Measurements from ENCODE around the gene CD22. TPM values are rescaled to one million over a fixed set of nuclear protein-coding genes. Genes with fewer than 3 reads are reported as not detected.

The CD22 gene
- total and polyA plus RNA-seq, 2 donors (not counting 1 experiment from before 2014, with no cell fraction given): 0.15 to 1.2 TPM

DNA sequence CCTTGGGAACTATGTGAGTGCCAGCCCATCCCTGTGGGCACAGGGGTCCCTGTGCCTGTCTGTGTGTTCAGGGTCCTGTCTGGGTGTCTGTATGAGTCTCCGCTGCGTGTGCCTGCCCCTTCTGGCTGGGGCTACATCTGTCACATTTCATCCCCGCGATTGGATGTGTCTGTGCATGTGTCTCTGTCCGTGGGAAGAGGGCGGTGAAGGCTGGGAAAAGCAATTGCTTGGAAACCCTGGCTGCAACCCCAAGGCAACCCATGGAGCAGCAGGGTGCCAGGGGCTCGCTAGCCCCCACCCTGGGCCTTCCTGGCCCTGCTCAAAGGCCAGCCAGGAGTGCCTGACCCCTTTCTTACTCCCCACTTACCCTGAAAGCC, 35.6 kb upstream of the CD22 start:
- H4K20me1 ChIP-seq (ENCODE audit: control insufficient read depth, extremely low read depth, insufficient read depth, low read length): no peaks in the 10 kb centered on the region
- H3K27me3 ChIP-seq (ENCODE audit: control insufficient read depth, insufficient read depth, low read length): peaks cover 7% of the 10 kb centered on the region
- H3K4me2 ChIP-seq (ENCODE audit: extremely low read depth, insufficient read depth, low read length): no peak overlapping the region
- H3K9me3 ChIP-seq (ENCODE audit: control insufficient read depth, insufficient read depth, low read depth, low read length): no peaks in the 10 kb centered on the region
- H3K79me2 ChIP-seq (ENCODE audit: control insufficient read depth, insufficient read depth, low read length): no peaks in the 10 kb centered on the region
- H3K4me1 ChIP-seq (ENCODE audit: control insufficient read depth, extremely low read depth, insufficient read depth, low read length): no peaks in the 10 kb centered on the region
- no peaks in the 10 kb centered on the region for H3K36me3 ChIP-seq (ENCODE audit: control insufficient read depth, insufficient read depth, low read length)
- H2AFZ ChIP-seq (ENCODE audit: low read length): no peak overlapping the region
- DNase-seq (ENCODE audit: low read depth in 2 of 2): no peak
- no peak overlapping the region for H3K27ac ChIP-seq (ENCODE audit: insufficient read depth, low read length)
- TF ChIP-seq, protein P1, sequence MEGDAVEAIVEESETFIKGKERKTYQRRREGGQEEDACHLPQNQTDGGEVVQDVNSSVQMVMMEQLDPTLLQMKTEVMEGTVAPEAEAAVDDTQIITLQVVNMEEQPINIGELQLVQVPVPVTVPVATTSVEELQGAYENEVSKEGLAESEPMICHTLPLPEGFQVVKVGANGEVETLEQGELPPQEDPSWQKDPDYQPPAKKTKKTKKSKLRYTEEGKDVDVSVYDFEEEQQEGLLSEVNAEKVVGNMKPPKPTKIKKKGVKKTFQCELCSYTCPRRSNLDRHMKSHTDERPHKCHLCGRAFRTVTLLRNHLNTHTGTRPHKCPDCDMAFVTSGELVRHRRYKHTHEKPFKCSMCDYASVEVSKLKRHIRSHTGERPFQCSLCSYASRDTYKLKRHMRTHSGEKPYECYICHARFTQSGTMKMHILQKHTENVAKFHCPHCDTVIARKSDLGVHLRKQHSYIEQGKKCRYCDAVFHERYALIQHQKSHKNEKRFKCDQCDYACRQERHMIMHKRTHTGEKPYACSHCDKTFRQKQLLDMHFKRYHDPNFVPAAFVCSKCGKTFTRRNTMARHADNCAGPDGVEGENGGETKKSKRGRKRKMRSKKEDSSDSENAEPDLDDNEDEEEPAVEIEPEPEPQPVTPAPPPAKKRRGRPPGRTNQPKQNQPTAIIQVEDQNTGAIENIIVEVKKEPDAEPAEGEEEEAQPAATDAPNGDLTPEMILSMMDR (conservative IDR thresholded peaks at IDR 0.05 in 1 of 2, IDR thresholded peaks at IDR 0.05 in 1 of 2; ENCODE audit: low read depth in 1 of 2, low read length in 2 of 2): no peak
- TF ChIP-seq EZH2 (IDR thresholded peaks at IDR 0.05; ENCODE audit: low read length, missing control alignments): peak; percentile 44
- H3K9ac ChIP-seq (ENCODE audit: insufficient read depth, low read length): no peak overlapping the region
- no peak overlapping the region for H3K4me3 ChIP-seq (replicated peaks in 1 of 4; ENCODE audit: control extremely low read depth in 1 of 4, insufficient read depth in 1 of 4, low read depth in 3 of 4, low read length in 4 of 4)

DNA sequence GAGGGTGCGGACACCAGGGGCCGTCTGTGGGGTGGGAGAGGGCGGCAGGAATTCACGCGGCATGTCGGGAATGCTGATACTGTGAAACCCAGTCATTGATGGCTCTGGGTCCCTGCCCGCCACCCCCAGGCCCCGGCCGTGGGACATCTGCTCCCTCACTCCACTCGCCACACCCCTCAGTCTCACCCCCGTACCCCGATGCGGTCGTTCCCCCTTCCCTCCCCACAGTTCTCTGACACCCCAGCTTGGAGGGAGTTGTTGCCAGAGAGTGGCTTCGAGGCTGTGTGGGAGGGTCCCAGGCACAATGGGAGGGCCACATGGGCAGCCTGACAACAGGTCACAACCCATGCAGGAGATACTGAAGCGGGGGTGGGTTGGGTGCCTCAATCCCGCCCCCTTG, 35.2 kb upstream of the CD22 start:
- Histone ChIP-seq H3K79me2 (ENCODE audit: control insufficient read depth, insufficient read depth, low read length) (no peaks in the 10 kb centered on the region), H3K4me2 (ENCODE audit: extremely low read depth, insufficient read depth, low read length) (no peak overlapping the region), H3K4me1 (ENCODE audit: control insufficient read depth, extremely low read depth, insufficient read depth, low read length) (no peaks in the 10 kb centered on the region), H2AFZ (ENCODE audit: low read length) (no peak overlapping the region), H3K27ac (ENCODE audit: insufficient read depth, low read length) (no peak overlapping the region), H3K36me3 (ENCODE audit: control insufficient read depth, insufficient read depth, low read length) (no peaks in the 10 kb centered on the region), H3K9ac (ENCODE audit: insufficient read depth, low read length) (no peak overlapping the region), H3K9me3 (ENCODE audit: control insufficient read depth, insufficient read depth, low read depth, low read length) (no peaks in the 10 kb centered on the region), H3K27me3 (ENCODE audit: control insufficient read depth, insufficient read depth, low read length) (peaks cover 7% of the 10 kb centered on the region), H3K4me3 (replicated peaks in 1 of 4; ENCODE audit: control extremely low read depth in 1 of 4, insufficient read depth in 1 of 4, low read depth in 3 of 4, low read length in 4 of 4) (no peak overlapping the region), H4K20me1 (ENCODE audit: control insufficient read depth, extremely low read depth, insufficient read depth, low read length) (no peaks in the 10 kb centered on the region)
- DNase-seq (ENCODE audit: low read depth in 2 of 2): no peak
- TF ChIP-seq, protein P1 (conservative IDR thresholded peaks at IDR 0.05 in 1 of 2, IDR thresholded peaks at IDR 0.05 in 1 of 2; ENCODE audit: low read depth in 1 of 2, low read length in 2 of 2): no peak
- no peak for TF ChIP-seq EZH2 (IDR thresholded peaks at IDR 0.05; ENCODE audit: low read length, missing control alignments)

DNA sequence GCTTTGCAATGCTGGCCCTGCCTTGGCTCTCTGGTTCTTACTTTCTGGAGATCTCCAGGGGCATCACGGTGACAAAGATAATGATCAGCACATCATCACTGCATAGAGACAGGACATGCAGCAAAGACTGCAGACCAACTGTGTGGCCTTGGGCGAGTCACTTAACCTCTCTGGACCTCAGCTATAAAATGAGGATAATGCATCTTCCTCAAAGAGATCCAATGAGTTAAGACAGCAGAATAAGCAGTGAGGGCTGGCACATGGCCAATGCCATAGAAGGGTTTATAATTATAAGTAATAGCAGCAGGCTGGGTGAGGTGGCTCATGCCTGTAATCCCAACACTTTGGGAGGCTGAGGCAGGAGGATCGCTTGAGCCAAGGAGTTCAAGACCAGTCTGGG, 34.7 kb upstream of the CD22 start:
- H3K36me3 ChIP-seq (ENCODE audit: control insufficient read depth, insufficient read depth, low read length): no peaks in the 10 kb centered on the region
- H3K4me1 ChIP-seq (ENCODE audit: control insufficient read depth, extremely low read depth, insufficient read depth, low read length): no peaks in the 10 kb centered on the region
- H3K9ac ChIP-seq (ENCODE audit: insufficient read depth, low read length): no peak overlapping the region
- TF ChIP-seq EZH2 (IDR thresholded peaks at IDR 0.05; ENCODE audit: low read length, missing control alignments): no peak
- TF ChIP-seq, protein P1 (conservative IDR thresholded peaks at IDR 0.05 in 1 of 2, IDR thresholded peaks at IDR 0.05 in 1 of 2; ENCODE audit: low read depth in 1 of 2, low read length in 2 of 2): no peak
- DNase-seq (ENCODE audit: low read depth in 2 of 2): no peak
- peaks cover 7% of the 10 kb centered on the region for H3K27me3 ChIP-seq (ENCODE audit: control insufficient read depth, insufficient read depth, low read length)
- H3K4me2 ChIP-seq (ENCODE audit: extremely low read depth, insufficient read depth, low read length): no peak overlapping the region
- H2AFZ ChIP-seq (ENCODE audit: low read length): no peak overlapping the region
- H3K27ac ChIP-seq (ENCODE audit: insufficient read depth, low read length): no peak overlapping the region
- H3K79me2 ChIP-seq (ENCODE audit: control insufficient read depth, insufficient read depth, low read length): no peaks in the 10 kb centered on the region
- H3K9me3 ChIP-seq (ENCODE audit: control insufficient read depth, insufficient read depth, low read depth, low read length): no peaks in the 10 kb centered on the region
- no peaks in the 10 kb centered on the region for H4K20me1 ChIP-seq (ENCODE audit: control insufficient read depth, extremely low read depth, insufficient read depth, low read length)
- no peak overlapping the region for H3K4me3 ChIP-seq (replicated peaks in 1 of 4; ENCODE audit: control extremely low read depth in 1 of 4, insufficient read depth in 1 of 4, low read depth in 3 of 4, low read length in 4 of 4)

All from fibroblast of lung (primary cell).